Stimulated activated CD4-positive, alpha-beta T cell treated with anti-CD3 and anti-CD28 coated beads, Interleukin-1b, Interleukin-23, amount 100 ng/mL, for 1 hour (primary cell): Measurements from ENCODE around the gene NUTM2A.
"Not testable (repeated sequence)": the region's sequence is repeated elsewhere in the genome, so short reads cannot be mapped to it uniquely, and the experiment has no call there.

Source experiments
- DNase-seq, 2 donors: peaks; one replicate each; pipeline ENCODE4 v3.0.0-alpha.2; 2020; ENCODE audit warnings: low read depth in 2 of 2

Gene NUTM2A

DNA sequence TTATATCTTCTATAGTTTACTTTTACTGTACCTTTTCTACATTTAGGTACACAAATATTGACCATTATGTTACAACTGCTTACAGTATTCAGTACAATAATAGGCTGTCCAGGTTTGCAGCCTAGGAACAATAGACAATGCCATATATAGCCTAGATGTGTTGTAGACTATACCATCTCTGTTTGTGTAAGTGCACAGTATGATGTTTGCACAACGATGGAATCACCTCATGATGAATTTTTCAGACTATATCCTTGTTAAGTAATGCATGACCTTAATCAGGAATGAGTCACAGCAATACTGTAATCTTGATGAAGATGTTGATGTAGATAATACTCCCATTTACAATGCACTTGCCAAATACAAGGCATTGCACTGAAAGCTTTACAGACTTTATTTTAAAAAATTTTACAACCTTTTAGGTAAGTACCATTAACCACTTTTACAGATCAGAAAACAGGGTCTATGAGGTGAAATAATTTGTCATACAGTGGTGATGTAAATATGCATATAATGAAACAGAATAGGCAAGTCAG, 23.6 kb downstream of the NUTM2A start:
- DNase-seq, result not testable (repeated sequence)

DNA sequence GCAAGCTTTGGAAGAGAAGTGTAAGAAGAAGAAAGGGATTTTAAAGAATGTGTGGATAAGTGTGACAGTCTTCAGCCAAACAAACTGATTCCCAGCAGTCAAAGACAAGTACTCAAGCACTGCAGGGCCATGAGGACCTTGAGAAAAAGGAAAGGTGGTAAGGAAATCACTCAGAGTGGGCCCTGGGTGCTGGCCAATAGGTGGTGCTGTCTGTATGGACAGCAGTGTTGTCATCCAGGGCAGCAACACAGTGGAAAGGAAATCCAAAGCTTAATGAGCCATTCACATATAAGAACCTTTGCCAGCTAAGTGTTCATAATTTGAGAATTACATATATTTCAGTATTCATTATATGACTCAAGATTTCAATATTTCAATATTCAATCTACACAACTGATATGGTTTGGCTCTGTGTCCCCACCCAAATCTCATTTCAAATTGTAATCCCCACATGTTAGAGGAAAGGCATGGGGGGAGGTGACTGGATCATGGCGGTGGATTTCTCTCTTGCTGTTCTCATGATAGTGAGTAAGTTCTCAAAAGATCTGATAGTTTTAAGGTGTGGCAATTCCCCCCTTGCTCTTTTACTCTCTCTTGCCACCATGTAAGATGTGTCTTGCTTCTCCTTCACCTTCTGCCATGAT, 55.6 kb downstream of the NUTM2A start:
- not testable (repeated sequence) for DNase-seq
